Fibroblast of lung (primary cell): Measurements from ENCODE around the gene MSI2. TPM values are rescaled to one million over a fixed set of nuclear protein-coding genes. Genes with fewer than 3 reads are reported as not detected.
A peak's percentile ranks its signal among the peaks of the same experiment; 100 is the strongest.

ENCODE experiments used
- DNase-seq, 2 donors: peaks; one replicate each; pipeline versions ENCODE4 v3.0.0 to v3.0.0-alpha.2; 2010; ENCODE audit warnings: low read depth in 2 of 2
- H2AFZ ChIP-seq: 2 replicates; pipeline ENCODE4 v1.5.1; 2012; ENCODE audit warnings: low read length, control low read depth, inconsistent platforms
- H3K27ac ChIP-seq: 2 replicates; pipeline ENCODE4 v1.5.1; 2011; ENCODE audit warnings: low read length, control low read depth; ENCODE audit not compliant: insufficient read depth
- H3K27me3 ChIP-seq: 2 replicates; pipeline ENCODE4 v1.5.1; 2011; ENCODE audit warnings: mild to moderate bottlenecking, low read length; ENCODE audit not compliant: control insufficient read depth, insufficient read depth
- H3K36me3 ChIP-seq: 2 replicates; pipeline ENCODE4 v1.5.1; 2011; ENCODE audit warnings: low read length; ENCODE audit not compliant: control insufficient read depth, insufficient read depth
- H3K4me1 ChIP-seq: 2 replicates; pipeline ENCODE4 v1.5.1; 2011; ENCODE audit warnings: low read length; ENCODE audit not compliant: control insufficient read depth, insufficient read depth; ENCODE audit errors: extremely low read depth
- H3K4me2 ChIP-seq: 2 replicates; pipeline ENCODE4 v1.5.1; 2011; ENCODE audit warnings: low read length, control low read depth; ENCODE audit not compliant: insufficient read depth; ENCODE audit errors: extremely low read depth
- H3K4me3 ChIP-seq, 4 experiments: fragments of 200-600 bp in 1 of 4; sonication (generic) in 1 of 4; replicated peaks in 1 of 4; 2 replicates each; pipeline ENCODE4 v1.5.1; 2011 to 2016; ENCODE audit warnings: low read length in 4 of 4, low read depth in 3 of 4, mild to moderate bottlenecking in 3 of 4, control low read depth in 2 of 4, inconsistent platforms in 1 of 4, mixed read lengths in 1 of 4; ENCODE audit not compliant: insufficient read depth in 1 of 4; ENCODE audit errors: control extremely low read depth in 1 of 4
- H3K79me2 ChIP-seq: 2 replicates; pipeline ENCODE4 v1.5.1; 2012; ENCODE audit warnings: mild to moderate bottlenecking, low read length, inconsistent platforms; ENCODE audit not compliant: control insufficient read depth, insufficient read depth
- H3K9ac ChIP-seq: 2 replicates; pipeline ENCODE4 v1.5.1; 2011; ENCODE audit warnings: mild to moderate bottlenecking, low read length, control low read depth; ENCODE audit not compliant: insufficient read depth
- H3K9me3 ChIP-seq: 2 replicates; pipeline ENCODE4 v1.5.1; 2012; ENCODE audit warnings: low read depth, low read length; ENCODE audit not compliant: control insufficient read depth, insufficient read depth
- H4K20me1 ChIP-seq: 2 replicates; pipeline ENCODE4 v1.5.1; 2011; ENCODE audit warnings: low read length; ENCODE audit not compliant: control insufficient read depth, insufficient read depth; ENCODE audit errors: extremely low read depth
- EZH2 ChIP-seq: IDR thresholded peaks from 2 replicates; pipeline ENCODE4 v1.5.1; 2012; ENCODE audit warnings: low read length, control low read depth, mild to moderate bottlenecking; ENCODE audit errors: missing control alignments
- polyA plus RNA-seq, 2 donors: library from polyadenylated mRNA; depleted of rRNA in 1 of 2; stranded (reverse) in 1 of 2; unstranded in 1 of 2; fragments of >200 nt; gene quantifications; 2 replicates each; pipeline ENCODE4 v1.2.1, GENCODE V29; 2011 to 2012; ENCODE audit warnings: missing spikeins in 1 of 2
- total RNA-seq: library from RNA; depleted of rRNA; stranded (reverse); fragments of >200 nt; gene quantifications from 2 replicates; pipeline ENCODE4 v1.2.1, GENCODE V29; 2014
- TF ChIP-seq, protein P1 (sequence below), 2 donors: IDR thresholded peaks in 1 of 2; conservative IDR thresholded peaks in 1 of 2; 1 replicate in 1 of 2; 2 replicates in 1 of 2; pipeline ENCODE4 v1.5.1; 2011 to 2012; ENCODE audit warnings: low read length in 2 of 2, control low read depth in 1 of 2, inconsistent platforms in 1 of 2, low read depth in 1 of 2, mild to moderate bottlenecking in 1 of 2

Gene MSI2
- total and polyA plus RNA-seq, 2 donors (not counting 1 experiment from before 2014, with no cell fraction given), result 6.8 to 14.2 TPM

GRCh38 chr17:57723427-57724025 is 467.2 kb downstream of the MSI2 start:
- Histone ChIP-seq H3K4me2 (no peak overlapping the region), H3K4me1 (no peaks in the 10 kb centered on the region), H3K79me2 (no peaks in the 10 kb centered on the region), H2AFZ (no peak overlapping the region), H3K27ac (no peak overlapping the region), H3K9me3 (no peaks in the 10 kb centered on the region), H3K9ac (no peak overlapping the region), H3K4me3 (no peak overlapping the region), H4K20me1 (no peaks in the 10 kb centered on the region), H3K36me3 (no peaks in the 10 kb centered on the region), H3K27me3 (no peaks in the 10 kb centered on the region)
- DNase-seq, result peak in 1 of 2 donors; percentile 64
- peak; percentile 42 for TF ChIP-seq EZH2
- TF ChIP-seq, protein P1, sequence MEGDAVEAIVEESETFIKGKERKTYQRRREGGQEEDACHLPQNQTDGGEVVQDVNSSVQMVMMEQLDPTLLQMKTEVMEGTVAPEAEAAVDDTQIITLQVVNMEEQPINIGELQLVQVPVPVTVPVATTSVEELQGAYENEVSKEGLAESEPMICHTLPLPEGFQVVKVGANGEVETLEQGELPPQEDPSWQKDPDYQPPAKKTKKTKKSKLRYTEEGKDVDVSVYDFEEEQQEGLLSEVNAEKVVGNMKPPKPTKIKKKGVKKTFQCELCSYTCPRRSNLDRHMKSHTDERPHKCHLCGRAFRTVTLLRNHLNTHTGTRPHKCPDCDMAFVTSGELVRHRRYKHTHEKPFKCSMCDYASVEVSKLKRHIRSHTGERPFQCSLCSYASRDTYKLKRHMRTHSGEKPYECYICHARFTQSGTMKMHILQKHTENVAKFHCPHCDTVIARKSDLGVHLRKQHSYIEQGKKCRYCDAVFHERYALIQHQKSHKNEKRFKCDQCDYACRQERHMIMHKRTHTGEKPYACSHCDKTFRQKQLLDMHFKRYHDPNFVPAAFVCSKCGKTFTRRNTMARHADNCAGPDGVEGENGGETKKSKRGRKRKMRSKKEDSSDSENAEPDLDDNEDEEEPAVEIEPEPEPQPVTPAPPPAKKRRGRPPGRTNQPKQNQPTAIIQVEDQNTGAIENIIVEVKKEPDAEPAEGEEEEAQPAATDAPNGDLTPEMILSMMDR (conservative IDR thresholded peaks at IDR 0.05 in 1 of 2, IDR thresholded peaks at IDR 0.05 in 1 of 2; ENCODE audit: low read depth in 1 of 2, low read length in 2 of 2), result no peak

DNA sequence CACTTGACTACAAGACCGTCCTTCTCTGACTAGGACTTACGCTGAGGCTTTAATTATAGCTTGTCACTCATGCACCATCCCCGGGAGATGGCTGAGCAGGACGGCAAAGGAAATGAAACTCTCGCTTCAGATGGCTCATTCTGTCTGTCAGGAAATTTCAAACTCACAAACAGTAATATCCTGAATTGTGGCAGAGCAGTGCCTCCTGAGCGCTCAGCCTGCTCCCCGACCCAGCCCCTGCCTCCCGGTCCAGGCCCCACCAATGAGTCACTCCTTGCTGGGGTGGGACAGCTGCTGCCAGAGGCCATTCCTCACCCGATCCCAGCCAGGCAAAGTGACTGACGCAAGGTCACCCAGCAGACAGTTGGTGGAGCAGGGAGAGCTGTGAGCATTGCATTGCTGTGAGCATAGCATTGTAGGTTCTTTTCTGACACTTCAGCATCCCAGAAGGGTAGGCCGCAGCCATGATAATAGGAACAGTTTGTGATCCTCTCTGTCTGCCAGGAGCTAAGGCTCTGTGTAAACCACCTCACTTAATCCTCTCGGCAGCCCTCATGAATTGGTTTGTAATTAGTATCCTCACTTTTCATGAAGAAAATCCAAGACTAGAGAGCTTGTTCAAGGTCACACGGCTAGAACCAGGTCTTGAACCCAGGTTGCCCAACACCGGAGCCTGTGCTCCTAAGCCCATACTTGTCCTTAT is 467.9 kb downstream of the MSI2 start:
- H4K20me1 ChIP-seq, result no peaks in the 10 kb centered on the region
- TF ChIP-seq, protein P1 (conservative IDR thresholded peaks at IDR 0.05 in 1 of 2, IDR thresholded peaks at IDR 0.05 in 1 of 2; ENCODE audit: low read depth in 1 of 2, low read length in 2 of 2), result no peak
- no peak for TF ChIP-seq EZH2
- H3K36me3 ChIP-seq, result no peaks in the 10 kb centered on the region
- H3K27ac ChIP-seq, result no peak overlapping the region
- DNase-seq, result peak in 1 of 2 donors; percentile 29
- H2AFZ ChIP-seq, result no peak overlapping the region
- no peak overlapping the region for H3K9ac ChIP-seq
- H3K4me1 ChIP-seq, result no peaks in the 10 kb centered on the region
- H3K9me3 ChIP-seq, result no peaks in the 10 kb centered on the region
- no peaks in the 10 kb centered on the region for H3K27me3 ChIP-seq
- no peak overlapping the region for H3K4me2 ChIP-seq
- H3K4me3 ChIP-seq, result no peak overlapping the region
- no peaks in the 10 kb centered on the region for H3K79me2 ChIP-seq

- no peak overlapping the region for H3K4me2 ChIP-seq
- H3K9ac ChIP-seq, result no peak overlapping the region
- H3K36me3 ChIP-seq, result no peaks in the 10 kb centered on the region
- no peaks in the 10 kb centered on the region for H3K9me3 ChIP-seq
- H3K79me2 ChIP-seq, result no peaks in the 10 kb centered on the region
- H4K20me1 ChIP-seq, result no peaks in the 10 kb centered on the region
- H3K4me1 ChIP-seq, result no peaks in the 10 kb centered on the region
- TF ChIP-seq, protein P1 (conservative IDR thresholded peaks at IDR 0.05 in 1 of 2, IDR thresholded peaks at IDR 0.05 in 1 of 2; ENCODE audit: low read depth in 1 of 2, low read length in 2 of 2), result no peak
- TF ChIP-seq EZH2, result no peak
- H3K27me3 ChIP-seq, result no peaks in the 10 kb centered on the region
- H3K27ac ChIP-seq, result no peak overlapping the region
- H3K4me3 ChIP-seq, result no peak overlapping the region
- no peak overlapping the region for H2AFZ ChIP-seq
- no peak for DNase-seq
These were observed 468.4 kb downstream of the MSI2 start for GRCh38 chr17:57724729-57725125.
